Measurements from ENCODE around the gene PIK3CB.

- TF ChIP-seq, protein P1, sequence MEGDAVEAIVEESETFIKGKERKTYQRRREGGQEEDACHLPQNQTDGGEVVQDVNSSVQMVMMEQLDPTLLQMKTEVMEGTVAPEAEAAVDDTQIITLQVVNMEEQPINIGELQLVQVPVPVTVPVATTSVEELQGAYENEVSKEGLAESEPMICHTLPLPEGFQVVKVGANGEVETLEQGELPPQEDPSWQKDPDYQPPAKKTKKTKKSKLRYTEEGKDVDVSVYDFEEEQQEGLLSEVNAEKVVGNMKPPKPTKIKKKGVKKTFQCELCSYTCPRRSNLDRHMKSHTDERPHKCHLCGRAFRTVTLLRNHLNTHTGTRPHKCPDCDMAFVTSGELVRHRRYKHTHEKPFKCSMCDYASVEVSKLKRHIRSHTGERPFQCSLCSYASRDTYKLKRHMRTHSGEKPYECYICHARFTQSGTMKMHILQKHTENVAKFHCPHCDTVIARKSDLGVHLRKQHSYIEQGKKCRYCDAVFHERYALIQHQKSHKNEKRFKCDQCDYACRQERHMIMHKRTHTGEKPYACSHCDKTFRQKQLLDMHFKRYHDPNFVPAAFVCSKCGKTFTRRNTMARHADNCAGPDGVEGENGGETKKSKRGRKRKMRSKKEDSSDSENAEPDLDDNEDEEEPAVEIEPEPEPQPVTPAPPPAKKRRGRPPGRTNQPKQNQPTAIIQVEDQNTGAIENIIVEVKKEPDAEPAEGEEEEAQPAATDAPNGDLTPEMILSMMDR (IDR thresholded peaks at IDR 0.05): no peak
- no peak for TF ChIP-seq POLR2A (IDR thresholded peaks at IDR 0.05)
Measured at GRCh38 chr3:138817695-138818094, 17.0 kb downstream of the PIK3CB start.
